IPS DF 19.7 (cell line): ENCODE results near the gene ADGRL1.
"Not testable (repeated sequence)": the region's sequence is repeated elsewhere in the genome, so short reads cannot be mapped to it uniquely, and the experiment has no call there.

Source experiments
- DNase-seq: peaks from one replicate; pipeline ENCODE4 v3.0.0-alpha.2; 2013; ENCODE audit warnings: low read depth, low spot score

ADGRL1 gene

GRCh38 chr19:14218620-14219330 is 12.8 kb upstream of the ADGRL1 start:
- DNase-seq = no peak

GRCh38 chr19:14217886-14218285 is 11.9 kb upstream of the ADGRL1 start:
- not testable (repeated sequence) for DNase-seq

- no peak for DNase-seq
Observed at GRCh38 chr19:14214580-14214979, 8.6 kb upstream of the ADGRL1 start.

- not testable (repeated sequence) for DNase-seq
Observed at GRCh38 chr19:14210182-14210581, 4.2 kb upstream of the ADGRL1 start.

- DNase-seq = not testable (repeated sequence)
Observed at GRCh38 chr19:14209401-14209800, 3.4 kb upstream of the ADGRL1 start.

GRCh38 chr19:14208496-14208895 is 2.5 kb upstream of the ADGRL1 start:
- not testable (repeated sequence) for DNase-seq

GRCh38 chr19:14207796-14208195 is 1.8 kb upstream of the ADGRL1 start:
- DNase-seq = not testable (repeated sequence)

GRCh38 chr19:14206737-14207726 is 1.1 kb upstream of the ADGRL1 start:
- DNase-seq = peak; percentile 88

GRCh38 chr19:14206308-14206707 is 339 bp upstream of the ADGRL1 start:
- not testable (repeated sequence) for DNase-seq

- not testable (repeated sequence) for DNase-seq
Observed at GRCh38 chr19:14204676-14205451, 1.1 kb downstream of the ADGRL1 start.

- DNase-seq = not testable (repeated sequence)
Observed at GRCh38 chr19:14204219-14204618, 1.8 kb downstream of the ADGRL1 start.

- DNase-seq = not testable (repeated sequence)
Observed at GRCh38 chr19:14203788-14204187, 2.2 kb downstream of the ADGRL1 start.

GRCh38 chr19:14203177-14203576 is 2.8 kb downstream of the ADGRL1 start:
- no peak for DNase-seq

- DNase-seq = not testable (repeated sequence)
Observed at GRCh38 chr19:14201481-14201880, 4.5 kb downstream of the ADGRL1 start.

- not testable (repeated sequence) for DNase-seq
Observed at GRCh38 chr19:14200147-14200841, 5.7 kb downstream of the ADGRL1 start.

GRCh38 chr19:14198384-14199376 is 7.3 kb downstream of the ADGRL1 start:
- DNase-seq = no peak

GRCh38 chr19:14197882-14198281 is 8.1 kb downstream of the ADGRL1 start:
- no peak for DNase-seq

GRCh38 chr19:14197288-14197687 is 8.7 kb downstream of the ADGRL1 start:
- DNase-seq = not testable (repeated sequence)

GRCh38 chr19:14196105-14196504 is 9.9 kb downstream of the ADGRL1 start:
- DNase-seq = not testable (repeated sequence)

GRCh38 chr19:14195216-14195615 is 10.8 kb downstream of the ADGRL1 start:
- not testable (repeated sequence) for DNase-seq
